Endothelial cell (in vitro differentiated cells): ENCODE results near the gene CDKL4. TPM values are rescaled to one million over a fixed set of nuclear protein-coding genes. Genes with fewer than 3 reads are reported as not detected.

Experiments
- DNase-seq: peaks from one replicate; pipeline ENCODE4 v3.0.0; 2021; ENCODE audit warnings: low spot score
- H3K27ac Mint-ChIP-seq: one replicate; pipeline ENCODE4 v1.8.0; 2021; ENCODE audit warnings: mixed read lengths, inconsistent platforms; ENCODE audit not compliant: unreplicated experiment
- H3K27me3 Mint-ChIP-seq: one replicate; pipeline ENCODE4 v1.8.0; 2021; ENCODE audit warnings: mild to moderate bottlenecking, moderate library complexity, mixed read lengths, inconsistent platforms; ENCODE audit not compliant: unreplicated experiment
- H3K36me3 Mint-ChIP-seq: one replicate; pipeline ENCODE4 v1.8.0; 2021; ENCODE audit warnings: mild to moderate bottlenecking, low read depth, mixed read lengths, inconsistent platforms; ENCODE audit not compliant: unreplicated experiment
- H3K4me1 Mint-ChIP-seq: one replicate; pipeline ENCODE4 v1.8.0; 2021; ENCODE audit warnings: mild to moderate bottlenecking, mixed read lengths, inconsistent platforms; ENCODE audit not compliant: unreplicated experiment
- H3K4me3 Mint-ChIP-seq: one replicate; pipeline ENCODE4 v1.8.0; 2021; ENCODE audit warnings: mild to moderate bottlenecking, mixed read lengths, inconsistent platforms; ENCODE audit not compliant: unreplicated experiment
- H3K9me3 Mint-ChIP-seq: one replicate; pipeline ENCODE4 v1.8.0; 2021; ENCODE audit warnings: mixed read lengths, inconsistent platforms; ENCODE audit not compliant: unreplicated experiment
- total RNA-seq: library from RNA; stranded (reverse); fragmentation: NEBNext Ultra II Directional; extraction: Animal tissue kit (Norgen Biotek cat#: 25700); gene quantifications from one replicate; pipeline ENCODE4 v1.2.1, GENCODE V29; 2021; ENCODE audit not compliant: unreplicated experiment
- TF ChIP-seq, protein P1 (sequence below): fragments of 200-600 bp; sonication (generic); IDR thresholded peaks from one replicate; pipeline ENCODE4 v1.5.0; 2021; ENCODE audit warnings: antibody characterized with exemption; ENCODE audit not compliant: unreplicated experiment

CDKL4 gene
- total RNA-seq, 1 donor from 2014 or later, result 0.92 TPM

DNA sequence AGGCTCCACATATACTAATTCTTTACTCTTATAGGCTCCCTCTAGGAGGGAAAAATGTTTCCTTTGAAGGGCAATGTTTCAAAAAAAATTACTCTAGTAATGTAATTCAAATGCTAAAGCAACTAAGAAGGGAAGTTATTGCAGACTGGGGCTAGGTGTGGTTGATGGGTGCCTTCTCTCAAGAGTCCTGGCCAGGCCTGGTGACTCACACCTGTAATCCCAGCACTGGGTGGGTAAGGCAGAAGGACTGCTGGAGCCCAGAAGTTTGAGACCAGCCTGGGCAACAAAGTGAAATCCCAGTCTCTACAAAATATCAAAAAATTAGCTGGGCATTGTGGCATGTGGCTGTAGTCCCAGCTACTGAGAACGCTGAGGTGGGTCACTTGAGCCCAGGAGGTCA is 31.2 kb upstream of the CDKL4 start:
- H3K27me3 Mint-ChIP-seq, result peaks cover 1% of the 10 kb centered on the region
- no peak for DNase-seq
- H3K27ac Mint-ChIP-seq, result no peak overlapping the region
- H3K36me3 Mint-ChIP-seq, result peaks cover 16% of the 10 kb centered on the region
- no peaks in the 10 kb centered on the region for H3K9me3 Mint-ChIP-seq
- no peak overlapping the region for H3K4me3 Mint-ChIP-seq
- TF ChIP-seq, protein P1, sequence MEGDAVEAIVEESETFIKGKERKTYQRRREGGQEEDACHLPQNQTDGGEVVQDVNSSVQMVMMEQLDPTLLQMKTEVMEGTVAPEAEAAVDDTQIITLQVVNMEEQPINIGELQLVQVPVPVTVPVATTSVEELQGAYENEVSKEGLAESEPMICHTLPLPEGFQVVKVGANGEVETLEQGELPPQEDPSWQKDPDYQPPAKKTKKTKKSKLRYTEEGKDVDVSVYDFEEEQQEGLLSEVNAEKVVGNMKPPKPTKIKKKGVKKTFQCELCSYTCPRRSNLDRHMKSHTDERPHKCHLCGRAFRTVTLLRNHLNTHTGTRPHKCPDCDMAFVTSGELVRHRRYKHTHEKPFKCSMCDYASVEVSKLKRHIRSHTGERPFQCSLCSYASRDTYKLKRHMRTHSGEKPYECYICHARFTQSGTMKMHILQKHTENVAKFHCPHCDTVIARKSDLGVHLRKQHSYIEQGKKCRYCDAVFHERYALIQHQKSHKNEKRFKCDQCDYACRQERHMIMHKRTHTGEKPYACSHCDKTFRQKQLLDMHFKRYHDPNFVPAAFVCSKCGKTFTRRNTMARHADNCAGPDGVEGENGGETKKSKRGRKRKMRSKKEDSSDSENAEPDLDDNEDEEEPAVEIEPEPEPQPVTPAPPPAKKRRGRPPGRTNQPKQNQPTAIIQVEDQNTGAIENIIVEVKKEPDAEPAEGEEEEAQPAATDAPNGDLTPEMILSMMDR, result no peak
- no peaks in the 10 kb centered on the region for H3K4me1 Mint-ChIP-seq

DNA sequence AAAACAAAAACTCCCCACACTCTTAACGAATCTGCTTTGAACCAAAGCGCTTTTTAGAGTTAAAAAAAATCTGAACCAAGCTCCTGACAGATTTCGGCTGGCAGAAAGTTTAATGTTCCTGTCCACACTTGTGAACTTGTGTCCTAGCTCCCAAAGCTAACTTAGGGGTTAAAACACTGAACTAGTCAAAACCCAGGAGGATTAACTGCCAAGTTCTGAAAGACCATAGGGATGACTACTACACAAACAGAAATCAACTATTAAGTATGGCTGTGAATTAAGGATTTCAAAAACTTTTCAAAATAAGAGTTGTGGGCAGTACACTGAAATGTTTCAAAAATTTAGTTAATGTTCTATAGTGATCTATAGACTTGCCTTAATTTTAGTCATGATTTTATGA is 26.2 kb upstream of the CDKL4 start:
- Mint-ChIP-seq H3K27ac (no peak overlapping the region), H3K36me3 (peaks cover 3% of the 10 kb centered on the region), H3K4me1 (peaks cover 14% of the 10 kb centered on the region)

DNA sequence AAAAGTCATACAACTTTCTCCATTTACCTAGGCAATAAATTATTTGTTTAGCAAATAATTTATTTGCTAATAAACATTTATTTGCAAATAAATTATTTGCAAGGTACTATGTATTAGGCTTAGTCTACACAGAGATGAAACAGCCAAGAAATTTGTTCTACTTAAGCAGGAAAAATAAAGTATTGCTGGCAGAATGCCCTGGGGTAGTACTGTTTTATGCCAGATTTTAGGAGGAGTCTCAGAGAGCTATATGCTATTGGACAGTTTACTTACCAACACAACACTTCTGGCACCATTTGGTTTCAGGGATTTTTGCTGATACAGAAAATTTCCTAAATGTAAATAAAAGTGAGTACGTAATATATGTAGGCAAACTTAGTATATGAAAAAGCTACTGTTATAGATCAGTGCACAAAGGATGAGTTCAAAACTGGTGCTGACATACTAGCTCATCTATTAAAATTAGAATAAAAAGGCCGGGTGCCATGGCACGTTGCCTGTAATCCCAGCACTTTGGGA is 23.2 kb upstream of the CDKL4 start:
- Mint-ChIP-seq H3K36me3 (no peaks in the 10 kb centered on the region), H3K9me3 (no peaks in the 10 kb centered on the region), H3K27ac (no peak overlapping the region), H3K27me3 (no peaks in the 10 kb centered on the region), H3K4me3 (no peak overlapping the region), H3K4me1 (peaks cover 17% of the 10 kb centered on the region)
- TF ChIP-seq, protein P1, result no peak
- DNase-seq, result no peak

More for the DNA sequence above, 26.2 kb upstream of the CDKL4 start:
- H3K27me3 Mint-ChIP-seq, result no peaks in the 10 kb centered on the region
- H3K4me3 Mint-ChIP-seq, result no peak overlapping the region
- TF ChIP-seq, protein P1, result no peak
- no peak for DNase-seq
- H3K9me3 Mint-ChIP-seq, result no peaks in the 10 kb centered on the region

DNA sequence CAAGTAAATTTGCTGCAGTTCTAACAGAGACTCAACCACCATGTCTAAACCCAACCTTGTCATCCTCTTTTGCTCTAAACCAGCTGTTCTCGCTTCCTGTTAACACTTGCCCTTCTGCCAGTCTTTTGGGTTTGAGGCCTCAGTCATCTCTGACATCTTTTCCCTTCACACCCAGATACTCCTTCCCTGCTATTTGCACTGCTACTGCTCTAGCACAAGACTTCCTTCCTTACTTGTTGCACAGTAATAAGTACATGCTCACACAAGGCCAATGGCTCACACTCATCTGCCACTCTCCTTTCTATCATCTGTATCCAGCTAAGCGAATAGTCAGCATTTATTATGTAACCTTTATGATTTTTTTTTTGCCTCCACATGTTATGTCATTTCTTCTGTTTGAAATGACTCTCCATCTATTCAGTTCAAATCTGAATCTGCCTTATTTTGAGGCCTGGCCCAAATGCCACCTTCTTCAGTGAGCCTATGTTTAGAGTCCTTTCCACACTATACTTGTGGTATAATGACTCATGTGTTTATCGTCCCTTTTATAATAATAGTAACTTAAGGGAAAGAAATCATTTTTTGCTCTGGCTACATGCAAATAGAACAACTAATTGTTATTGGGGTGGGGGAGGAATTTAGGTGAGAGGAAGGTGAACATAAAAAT is 22.5 kb upstream of the CDKL4 start:
- Mint-ChIP-seq H3K36me3 (no peaks in the 10 kb centered on the region), H3K4me3 (no peak overlapping the region), H3K27ac (peak overlapping the region; percentile 19), H3K4me1 (peaks cover 17% of the 10 kb centered on the region), H3K9me3 (no peaks in the 10 kb centered on the region), H3K27me3 (peaks cover 1% of the 10 kb centered on the region)
- no peak for DNase-seq
- TF ChIP-seq, protein P1, result no peak

DNA sequence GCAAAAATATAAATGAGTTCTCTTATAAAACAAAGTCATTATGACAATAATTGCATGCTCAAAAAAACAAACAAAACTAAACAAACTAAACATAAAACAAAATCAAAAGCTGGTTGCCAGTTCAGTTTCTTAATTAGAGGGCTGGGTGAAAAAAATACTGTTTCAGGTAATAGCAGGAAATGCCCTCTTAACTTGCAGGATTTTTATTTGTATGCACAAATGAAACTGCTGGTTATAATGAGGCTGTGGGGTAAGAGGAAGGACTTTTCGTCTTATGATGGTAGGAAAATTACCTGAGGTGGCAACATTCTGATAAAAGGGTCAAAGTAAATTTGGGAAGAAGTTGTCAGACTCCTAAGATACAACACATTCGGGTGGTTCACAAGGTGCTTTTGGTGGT is 21.5 kb upstream of the CDKL4 start:
- peaks cover 1% of the 10 kb centered on the region for H3K27me3 Mint-ChIP-seq
- no peaks in the 10 kb centered on the region for H3K9me3 Mint-ChIP-seq
- no peak overlapping the region for H3K4me3 Mint-ChIP-seq
- TF ChIP-seq, protein P1, result no peak
- H3K4me1 Mint-ChIP-seq, result peaks cover 17% of the 10 kb centered on the region
- no peaks in the 10 kb centered on the region for H3K36me3 Mint-ChIP-seq
- no peak for DNase-seq
- no peak overlapping the region for H3K27ac Mint-ChIP-seq
